ENCODE data around the gene ZNF592. TPM values are rescaled to one million over a fixed set of nuclear protein-coding genes. Genes with fewer than 3 reads are reported as not detected.

ZNF592 gene
- total RNA-seq, 1 donor from 2014 or later: 31.3 TPM

DNA sequence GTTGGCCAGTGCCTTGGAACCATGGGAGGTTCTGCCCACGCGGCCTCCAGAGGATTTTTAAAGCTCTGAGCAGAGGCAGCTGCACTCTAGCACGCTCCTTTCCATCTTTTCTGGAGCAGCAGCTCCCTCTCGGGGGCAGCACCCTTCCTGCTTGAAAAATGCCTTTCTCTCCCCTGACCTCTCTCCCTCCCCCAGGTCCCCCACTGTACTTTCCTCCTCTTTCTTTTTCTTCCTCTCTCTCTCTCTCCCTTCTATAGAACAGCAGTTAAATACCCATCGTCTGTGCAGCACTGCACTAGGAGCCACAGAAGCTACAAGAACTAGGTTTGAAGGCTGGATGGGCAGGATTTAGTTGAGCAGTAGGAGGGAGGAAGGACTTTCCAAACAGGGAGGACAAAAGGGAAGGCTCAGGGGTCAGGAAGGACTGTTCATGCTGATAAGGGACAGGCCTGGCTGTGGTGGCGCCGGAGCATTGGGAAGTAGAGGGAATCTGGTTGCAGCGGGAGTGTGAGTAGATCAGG, 73.2 kb downstream of the ZNF592 start:
- no peaks in the 10 kb centered on the region for H3K9me3 Mint-ChIP-seq
- peaks cover 1% of the 10 kb centered on the region for H3K27me3 Mint-ChIP-seq (ENCODE audit: low read depth)
- intact Hi-C loops (cut with micrococcal nuclease): no loop called here
- H3K36me3 Mint-ChIP-seq (ENCODE audit: low read depth): no peaks in the 10 kb centered on the region
- no peak overlapping the region for H3K4me3 Mint-ChIP-seq (ENCODE audit: low read depth)
- DNase-seq (ENCODE audit: low spot score): no peak
- H3K27ac Mint-ChIP-seq: no peak overlapping the region
- H3K4me1 Mint-ChIP-seq (ENCODE audit: low read depth): peaks cover 5% of the 10 kb centered on the region

GRCh38 chr15:84822653-84823281, 74.4 kb downstream of the ZNF592 start:
- intact Hi-C loops (cut with micrococcal nuclease): no loop called here
- DNase-seq (ENCODE audit: low spot score): no peak
- H3K36me3 Mint-ChIP-seq (ENCODE audit: low read depth): no peaks in the 10 kb centered on the region
- no peaks in the 10 kb centered on the region for H3K9me3 Mint-ChIP-seq
- H3K4me3 Mint-ChIP-seq (ENCODE audit: low read depth): no peak overlapping the region
- H3K27ac Mint-ChIP-seq: no peak overlapping the region
- no peaks in the 10 kb centered on the region for H3K27me3 Mint-ChIP-seq (ENCODE audit: low read depth)
- peaks cover 5% of the 10 kb centered on the region for H3K4me1 Mint-ChIP-seq (ENCODE audit: low read depth)

DNA sequence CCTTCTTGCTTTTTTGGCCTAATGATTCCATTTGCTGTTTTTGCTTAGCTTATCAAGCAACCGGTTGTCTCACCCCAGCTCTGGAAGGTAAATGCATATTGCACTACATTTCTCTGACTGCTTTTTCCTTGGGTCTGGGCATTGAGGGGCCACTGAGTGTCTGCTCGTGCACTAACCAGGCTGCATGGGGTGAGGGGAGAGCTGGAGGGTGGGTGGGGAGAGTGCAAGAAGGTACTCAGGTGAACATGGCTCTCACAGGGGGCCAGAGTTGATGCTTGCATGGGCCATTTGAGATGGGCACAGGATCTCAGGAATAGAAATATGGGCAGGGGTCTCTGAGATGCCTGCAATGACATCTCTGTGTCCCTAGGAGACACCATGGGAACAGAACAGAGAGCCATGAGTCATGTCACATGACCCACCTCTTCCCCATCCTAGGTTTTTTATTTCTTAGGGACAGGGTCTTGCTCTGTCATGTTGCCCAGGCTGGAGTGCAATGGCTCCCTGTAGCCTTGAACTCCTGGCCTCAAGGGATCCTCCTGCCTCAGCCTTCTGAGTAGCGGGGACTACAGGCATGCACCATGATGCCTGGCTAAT, 75.0 kb downstream of the ZNF592 start:
- DNase-seq (ENCODE audit: low spot score): no peak
- Mint-ChIP-seq H3K36me3 (ENCODE audit: low read depth) (no peaks in the 10 kb centered on the region), H3K9me3 (no peaks in the 10 kb centered on the region), H3K4me1 (ENCODE audit: low read depth) (no peaks in the 10 kb centered on the region), H3K27me3 (ENCODE audit: low read depth) (peaks cover 1% of the 10 kb centered on the region), H3K27ac (no peak overlapping the region), H3K4me3 (ENCODE audit: low read depth) (no peak overlapping the region)
- intact Hi-C loops (cut with micrococcal nuclease): no loop called here

GRCh38 chr15:84824260-84825007, 76.0 kb downstream of the ZNF592 start:
- Mint-ChIP-seq H3K9me3 (no peaks in the 10 kb centered on the region), H3K27me3 (ENCODE audit: low read depth) (peaks cover 5% of the 10 kb centered on the region), H3K4me3 (ENCODE audit: low read depth) (no peak overlapping the region), H3K27ac (no peak overlapping the region), H3K36me3 (ENCODE audit: low read depth) (no peaks in the 10 kb centered on the region), H3K4me1 (ENCODE audit: low read depth) (no peaks in the 10 kb centered on the region)
- intact Hi-C loops (cut with micrococcal nuclease): no loop called here
- no peak for DNase-seq (ENCODE audit: low spot score)

GRCh38 chr15:84826369-84826823, 78.0 kb downstream of the ZNF592 start:
- H3K4me1 Mint-ChIP-seq (ENCODE audit: low read depth): no peaks in the 10 kb centered on the region

GRCh38 chr15:84827246-84827645, 78.9 kb downstream of the ZNF592 start:
- Mint-ChIP-seq H3K36me3 (ENCODE audit: low read depth) (no peaks in the 10 kb centered on the region), H3K4me1 (ENCODE audit: low read depth) (no peaks in the 10 kb centered on the region), H3K9me3 (no peaks in the 10 kb centered on the region), H3K27me3 (ENCODE audit: low read depth) (peaks cover 16% of the 10 kb centered on the region), H3K27ac (no peak overlapping the region), H3K4me3 (ENCODE audit: low read depth) (no peak overlapping the region)
- DNase-seq (ENCODE audit: low spot score): no peak
- intact Hi-C loops (cut with micrococcal nuclease): no loop called here

More at GRCh38 chr15:84826369-84826823, 78.0 kb downstream of the ZNF592 start:
- Mint-ChIP-seq H3K27me3 (ENCODE audit: low read depth) (peaks cover 13% of the 10 kb centered on the region), H3K4me3 (ENCODE audit: low read depth) (no peak overlapping the region), H3K9me3 (no peaks in the 10 kb centered on the region), H3K27ac (no peak overlapping the region), H3K36me3 (ENCODE audit: low read depth) (no peaks in the 10 kb centered on the region)
- intact Hi-C loops (cut with micrococcal nuclease): no loop called here
- DNase-seq (ENCODE audit: low spot score): no peak

DNA sequence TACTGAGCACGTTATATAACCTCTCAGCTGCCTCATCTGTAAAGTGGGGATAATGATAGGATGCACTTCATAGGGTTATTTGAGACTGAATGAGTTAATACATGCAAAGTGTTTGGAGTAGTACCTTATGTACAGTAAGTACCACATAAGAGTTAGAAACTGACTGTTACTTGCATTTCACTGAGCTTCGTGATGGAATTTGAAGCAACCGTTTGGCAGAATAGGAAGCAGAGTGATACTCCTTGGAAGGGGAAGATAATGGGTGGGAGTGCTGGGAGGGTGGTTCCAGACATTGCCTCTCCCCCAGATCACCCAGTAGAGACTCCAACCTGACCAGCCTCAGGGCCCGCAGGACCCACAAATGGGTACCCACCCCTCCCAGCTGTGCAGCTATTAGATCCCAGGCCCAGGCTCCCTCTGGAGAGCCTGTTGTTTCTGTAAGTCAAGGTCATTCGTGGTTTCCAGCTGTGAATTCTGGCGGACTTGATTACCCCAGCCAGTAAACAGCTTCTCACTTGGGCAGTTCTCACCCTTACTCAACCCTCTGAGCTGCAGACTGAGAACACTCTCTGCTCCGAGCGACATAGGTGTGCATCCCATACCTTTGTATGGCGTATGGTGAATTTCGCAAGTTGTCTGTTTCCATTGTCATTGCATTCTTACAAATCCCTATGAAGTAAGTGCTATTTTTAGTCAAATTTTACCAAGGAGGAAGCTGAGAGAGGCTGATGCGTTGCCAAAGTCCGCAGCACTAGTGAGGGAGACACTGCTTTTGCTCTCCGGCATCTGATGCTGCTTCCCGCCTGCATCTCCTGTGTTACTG, 79.9 kb downstream of the ZNF592 start:
- H3K9me3 Mint-ChIP-seq: no peaks in the 10 kb centered on the region

GRCh38 chr15:84829428-84829827, 81.0 kb downstream of the ZNF592 start:
- H3K4me1 Mint-ChIP-seq (ENCODE audit: low read depth): no peaks in the 10 kb centered on the region
- H3K9me3 Mint-ChIP-seq: no peaks in the 10 kb centered on the region
- H3K27ac Mint-ChIP-seq: no peak overlapping the region
- H3K4me3 Mint-ChIP-seq (ENCODE audit: low read depth): no peak overlapping the region
- peaks cover 27% of the 10 kb centered on the region for H3K27me3 Mint-ChIP-seq (ENCODE audit: low read depth)
- intact Hi-C loops (cut with micrococcal nuclease): no loop called here
- no peaks in the 10 kb centered on the region for H3K36me3 Mint-ChIP-seq (ENCODE audit: low read depth)
- no peak for DNase-seq (ENCODE audit: low spot score)

More for the DNA sequence above, 79.9 kb downstream of the ZNF592 start:
- Mint-ChIP-seq H3K36me3 (ENCODE audit: low read depth) (no peaks in the 10 kb centered on the region), H3K27me3 (ENCODE audit: low read depth) (peaks cover 26% of the 10 kb centered on the region), H3K27ac (no peak overlapping the region), H3K4me3 (ENCODE audit: low read depth) (no peak overlapping the region), H3K4me1 (ENCODE audit: low read depth) (no peaks in the 10 kb centered on the region)
- intact Hi-C loops (cut with micrococcal nuclease): no loop called here
- DNase-seq (ENCODE audit: low spot score): no peak

DNA sequence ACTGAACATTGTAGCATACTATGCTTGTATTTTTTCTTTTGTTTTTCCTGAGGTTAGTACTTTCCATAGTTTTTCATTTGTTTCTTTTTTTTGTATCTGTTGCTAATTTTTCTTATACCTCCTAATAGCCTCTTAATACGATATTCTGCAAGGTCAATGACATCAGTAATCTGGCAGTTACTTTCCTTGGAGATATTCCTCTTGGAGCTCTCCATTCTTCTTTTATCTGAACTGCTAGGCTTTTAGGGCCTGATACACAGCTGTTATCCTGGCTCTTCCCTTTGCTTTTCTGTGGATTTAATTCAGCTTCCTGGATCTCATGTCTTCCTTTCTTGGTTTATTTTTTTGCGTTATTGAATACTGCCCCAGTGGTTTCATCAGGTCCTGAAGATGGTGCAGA, 81.6 kb downstream of the ZNF592 start:
- intact Hi-C loops (cut with micrococcal nuclease): no loop called here
- peaks cover 27% of the 10 kb centered on the region for H3K27me3 Mint-ChIP-seq (ENCODE audit: low read depth)
- no peaks in the 10 kb centered on the region for H3K9me3 Mint-ChIP-seq
- H3K36me3 Mint-ChIP-seq (ENCODE audit: low read depth): no peaks in the 10 kb centered on the region
- H3K27ac Mint-ChIP-seq: no peak overlapping the region
- DNase-seq (ENCODE audit: low spot score): no peak
- no peak overlapping the region for H3K4me3 Mint-ChIP-seq (ENCODE audit: low read depth)
- H3K4me1 Mint-ChIP-seq (ENCODE audit: low read depth): no peaks in the 10 kb centered on the region

DNA sequence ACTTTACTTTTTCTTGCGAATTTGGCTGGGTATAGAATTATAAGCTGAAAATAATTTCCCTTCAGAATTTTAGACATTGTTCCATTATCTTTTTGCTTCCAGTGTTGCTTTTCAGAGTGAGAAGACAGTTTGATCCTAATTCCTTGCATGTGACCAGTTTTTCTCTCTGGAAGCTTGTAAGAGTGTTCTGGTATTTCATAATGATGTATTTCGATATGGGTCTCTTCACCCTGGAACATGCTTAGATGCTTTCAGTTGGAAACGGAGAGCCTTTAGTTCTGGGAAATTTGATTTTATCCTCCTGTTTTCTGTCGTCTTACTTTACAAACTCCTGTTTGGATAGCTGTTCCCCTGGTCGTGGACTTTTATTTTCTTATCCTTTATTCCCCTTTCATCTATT, 82.6 kb downstream of the ZNF592 start:
- intact Hi-C loops (cut with micrococcal nuclease): no loop called here
- no peak for DNase-seq (ENCODE audit: low spot score)
- Mint-ChIP-seq H3K36me3 (ENCODE audit: low read depth) (no peaks in the 10 kb centered on the region), H3K4me3 (ENCODE audit: low read depth) (no peak overlapping the region), H3K27ac (no peak overlapping the region), H3K4me1 (ENCODE audit: low read depth) (no peaks in the 10 kb centered on the region), H3K9me3 (no peaks in the 10 kb centered on the region), H3K27me3 (ENCODE audit: low read depth) (peaks cover 29% of the 10 kb centered on the region)

DNA sequence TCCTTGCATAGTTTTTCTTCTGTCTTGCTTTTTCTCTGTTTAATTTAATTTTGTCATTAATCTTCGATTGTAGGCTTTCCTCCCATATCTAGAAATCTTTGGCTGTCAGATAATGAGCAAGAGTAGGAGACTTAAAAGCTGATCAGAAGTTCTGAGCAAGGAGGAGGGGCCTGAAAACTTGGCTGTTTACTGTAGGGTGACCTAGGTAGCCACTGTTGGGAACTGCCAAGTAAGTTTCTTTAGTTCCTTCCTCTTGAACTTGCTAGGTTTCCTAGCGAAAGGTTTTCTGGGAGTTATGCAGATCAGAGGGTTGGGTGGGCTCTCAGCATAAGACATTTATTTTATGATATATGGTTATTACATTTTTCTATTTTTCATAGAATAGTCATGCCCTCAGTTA, 83.2 kb downstream of the ZNF592 start:
- Mint-ChIP-seq H3K9me3 (no peaks in the 10 kb centered on the region), H3K27ac (no peak overlapping the region), H3K4me1 (ENCODE audit: low read depth) (no peaks in the 10 kb centered on the region), H3K27me3 (ENCODE audit: low read depth) (peaks cover 29% of the 10 kb centered on the region), H3K4me3 (ENCODE audit: low read depth) (no peak overlapping the region), H3K36me3 (ENCODE audit: low read depth) (no peaks in the 10 kb centered on the region)
- intact Hi-C loops (cut with micrococcal nuclease): no loop called here
- DNase-seq (ENCODE audit: low spot score): no peak

DNA sequence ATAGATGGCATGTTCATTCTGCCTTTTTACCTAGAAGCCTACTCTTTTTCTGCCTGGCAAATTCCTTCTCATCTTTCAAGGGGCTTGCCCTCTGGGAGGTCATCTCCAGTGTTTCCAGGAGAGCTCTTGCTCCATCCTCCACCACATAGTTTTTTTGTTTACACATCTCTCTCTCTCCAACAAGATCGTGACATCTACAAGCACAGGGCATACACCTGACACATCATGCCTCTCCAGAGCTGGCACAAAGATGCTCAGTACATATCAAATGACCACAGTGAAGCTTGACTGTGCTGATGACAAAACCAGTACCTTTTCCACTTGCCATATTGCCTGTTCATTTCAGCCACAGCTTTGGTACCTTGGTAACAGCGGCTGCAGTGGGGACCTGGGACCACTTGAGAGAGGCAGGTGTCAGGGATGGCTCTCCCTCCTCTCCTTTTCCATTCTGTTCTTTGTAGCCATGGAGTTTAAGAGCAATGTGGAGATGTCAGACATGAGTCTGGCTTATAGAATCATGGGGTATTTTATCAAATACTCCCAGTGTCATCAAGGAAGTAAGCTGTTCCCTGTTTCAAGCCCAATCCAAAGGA, 84.2 kb downstream of the ZNF592 start:
- intact Hi-C loops (cut with micrococcal nuclease): no loop called here
- no peak for DNase-seq (ENCODE audit: low spot score)
- H3K27ac Mint-ChIP-seq: no peak overlapping the region
- H3K36me3 Mint-ChIP-seq (ENCODE audit: low read depth): no peaks in the 10 kb centered on the region
- no peaks in the 10 kb centered on the region for H3K4me1 Mint-ChIP-seq (ENCODE audit: low read depth)
- no peak overlapping the region for H3K4me3 Mint-ChIP-seq (ENCODE audit: low read depth)
- peaks cover 32% of the 10 kb centered on the region for H3K27me3 Mint-ChIP-seq (ENCODE audit: low read depth)
- no peaks in the 10 kb centered on the region for H3K9me3 Mint-ChIP-seq

Measured in activated T-helper 2 cell treated with anti-CD3 and anti-CD28 coated beads, Interferon-gamma antibody, Interleukin-2, Interleukin-4, amounts not matched to agents 10 μg/mL and 5 μg/mL and 100 μg/mL, durations not matched to agents 14 hours and 24 hours and 36 hours (primary cell).